ENCODE results near the gene PCSK5. TPM values are rescaled to one million over a fixed set of nuclear protein-coding genes. Genes with fewer than 3 reads are reported as not detected.

PCSK5 gene
- total RNA-seq, 4 donors from 2014 or later = 9.6 to 41.8 (median 15.1) TPM

DNA sequence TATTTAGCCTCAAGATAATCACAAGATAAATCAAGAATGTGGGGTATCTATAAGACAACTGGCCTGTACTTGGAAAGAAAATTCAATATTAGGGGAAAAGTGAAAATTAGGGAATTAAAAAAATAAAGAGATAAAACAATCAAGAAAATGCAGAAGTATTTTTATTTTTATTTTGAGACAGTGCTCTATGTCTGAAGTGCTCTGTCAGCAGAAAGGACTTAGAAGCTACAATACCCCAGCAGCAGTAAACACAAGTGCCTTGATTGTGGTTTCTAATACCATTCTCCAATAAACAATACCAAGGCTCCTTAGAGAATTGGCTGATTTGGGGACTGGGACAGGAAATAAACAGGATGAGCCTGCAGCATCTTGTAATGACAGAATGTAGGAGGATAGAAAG, 358.8 kb downstream of the PCSK5 start:
- no peak for TF ChIP-seq POLR2A (IDR thresholded peaks at IDR 0.05)
- H3K4me1 ChIP-seq = no peaks in the 10 kb centered on the region
- intact Hi-C loops (cut with DNase I) = no loop called here
- no peaks in the 10 kb centered on the region for H3K27me3 ChIP-seq
- H3K4me3 ChIP-seq (replicated peaks in 1 of 3) = no peak overlapping the region
- no peaks in the 10 kb centered on the region for H3K36me3 ChIP-seq
- no peak overlapping the region for H3K27ac ChIP-seq
- H3K9me3 ChIP-seq = no peaks in the 10 kb centered on the region
- no peak for DNase-seq

- H3K4me1 ChIP-seq = peaks cover 3 to 15% of the 10 kb centered on the region in 2 donors
- H3K9me3 ChIP-seq = no peaks in the 10 kb centered on the region
- H3K36me3 ChIP-seq = no peaks in the 10 kb centered on the region
- H3K27me3 ChIP-seq = no peaks in the 10 kb centered on the region
- WGBS, 2 donors = 22 to 35% methylated on average over 12 of the region's 12 CpGs
- TF ChIP-seq CTCF (IDR thresholded peaks at IDR 0.05) = no peak
- peak in 1 of 2 donors; percentile 13 for TF ChIP-seq POLR2A (IDR thresholded peaks at IDR 0.05)
- intact Hi-C loops (cut with DNase I) = no loop called here
- H3K4me3 ChIP-seq (replicated peaks in 1 of 3) = no peak overlapping the region
- peak; percentile 69 to 73 for DNase-seq
- H3K27ac ChIP-seq = no peak overlapping the region
Observed at GRCh38 chr9:76255781-76256455, 365.4 kb downstream of the PCSK5 start.

GRCh38 chr9:76257311-76257710, 366.8 kb downstream of the PCSK5 start:
- intact Hi-C loops (cut with DNase I) = no loop called here
- Histone ChIP-seq H3K4me3 (replicated peaks in 1 of 3) (no peak overlapping the region), H3K4me1 (peaks cover 3 to 15% of the 10 kb centered on the region in 2 donors), H3K9me3 (no peaks in the 10 kb centered on the region), H3K27ac (no peak overlapping the region), H3K36me3 (no peaks in the 10 kb centered on the region), H3K27me3 (no peaks in the 10 kb centered on the region)
- TF ChIP-seq CTCF (IDR thresholded peaks at IDR 0.05) = no peak
- TF ChIP-seq POLR2A (IDR thresholded peaks at IDR 0.05) = no peak
- DNase-seq = no peak
- 81 to 86% methylated on average over 7 of the region's 7 CpGs for WGBS, 2 donors

DNA sequence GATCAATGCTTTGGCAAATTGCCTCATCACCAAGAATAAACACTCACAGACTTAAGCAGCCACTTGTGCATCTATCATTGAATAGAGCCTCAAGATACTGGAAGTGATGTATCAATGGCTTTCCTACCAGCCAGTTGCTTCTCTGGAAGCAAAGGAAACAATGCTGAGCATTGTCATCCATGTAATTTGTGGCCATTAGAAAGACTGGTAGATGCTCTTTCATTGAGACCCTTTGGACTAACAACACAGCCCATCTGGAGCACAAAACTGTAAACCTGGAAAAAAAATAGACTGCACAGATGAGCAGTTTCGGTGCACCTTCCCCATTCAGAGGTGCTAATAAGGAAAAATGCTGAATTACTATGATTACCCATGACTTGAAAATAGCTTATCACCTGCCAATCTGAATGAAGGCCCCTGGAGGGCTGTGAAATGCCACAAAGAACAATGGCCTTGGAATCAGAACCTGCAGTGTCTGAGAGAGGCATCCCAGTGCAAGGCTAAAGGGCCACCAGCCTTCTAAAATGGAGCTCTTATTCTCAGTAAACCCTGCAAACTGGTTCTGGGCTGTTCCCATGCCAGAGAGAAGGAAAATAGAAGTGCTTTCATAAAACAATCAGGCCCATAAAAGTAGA, 376.3 kb downstream of the PCSK5 start:
- Histone ChIP-seq H3K4me1 (peaks cover 11 to 18% of the 10 kb centered on the region in 2 donors), H3K4me3 (replicated peaks in 1 of 3) (no peak overlapping the region), H3K27me3 (no peaks in the 10 kb centered on the region), H3K36me3 (no peaks in the 10 kb centered on the region), H3K9me3 (no peaks in the 10 kb centered on the region), H3K27ac (peak overlapping the region; percentile 31 to 65 (median 38))
- no peak for TF ChIP-seq CTCF (IDR thresholded peaks at IDR 0.05)
- WGBS, 2 donors = 76 to 80% methylated on average over 1 of the region's 1 CpG
- DNase-seq = peak; percentile 10 to 12
- intact Hi-C loops (cut with DNase I) = no loop called here

DNA sequence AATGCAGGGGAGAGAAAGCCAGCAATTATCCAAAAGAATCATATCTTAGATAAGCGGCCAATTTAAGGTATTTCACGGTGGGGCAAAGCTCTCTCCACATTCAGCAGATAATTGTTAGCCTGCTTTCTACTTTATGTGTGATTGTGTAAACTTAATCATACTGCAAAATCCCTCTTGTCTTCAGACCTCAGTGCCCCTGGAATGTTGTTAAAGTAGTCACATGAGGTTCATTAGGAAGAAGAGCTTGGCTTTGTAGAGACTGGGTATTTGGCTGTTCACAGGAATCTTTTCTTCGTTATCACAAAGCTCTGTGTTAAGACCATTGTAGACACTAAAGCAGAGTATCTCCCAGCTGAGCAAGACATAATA, 376.8 kb downstream of the PCSK5 start:
- no peaks in the 10 kb centered on the region for H3K9me3 ChIP-seq
- 20 to 30% methylated on average over 3 of the region's 3 CpGs for WGBS, 2 donors
- TF ChIP-seq POLR2A (IDR thresholded peaks at IDR 0.05) (no peak), CTCF (IDR thresholded peaks at IDR 0.05) (no peak)
- peaks cover 11 to 18% of the 10 kb centered on the region in 2 donors for H3K4me1 ChIP-seq
- no peaks in the 10 kb centered on the region for H3K36me3 ChIP-seq
- intact Hi-C loops (cut with DNase I) = no loop called here
- no peaks in the 10 kb centered on the region for H3K27me3 ChIP-seq
- DNase-seq = no peak
- peak overlapping the region; percentile 31 to 65 (median 38) for H3K27ac ChIP-seq
- H3K4me3 ChIP-seq (replicated peaks in 1 of 3) = no peak overlapping the region
